NCI-H1048 (cell line): ENCODE results near the gene C3AR1.
"Not testable (repeated sequence)": the region's sequence is repeated elsewhere in the genome, so short reads cannot be mapped to it uniquely, and the experiment has no call there.

Experiments used
- DNase-seq: peaks from one replicate; lab custom pipeline; 2025; lab: John Stamatoyannopoulos, UW

Gene C3AR1

GRCh38 chr12:8028267-8028666, 37.9 kb downstream of the C3AR1 start:
- no peak for DNase-seq

GRCh38 chr12:8027856-8028255, 38.3 kb downstream of the C3AR1 start:
- DNase-seq = no peak

- DNase-seq = peak; percentile 91
Measured at GRCh38 chr12:8026291-8026900, 39.8 kb downstream of the C3AR1 start.

- no peak for DNase-seq
Measured at GRCh38 chr12:8018666-8019581, 47.2 kb downstream of the C3AR1 start.

GRCh38 chr12:8018213-8018612, 47.9 kb downstream of the C3AR1 start:
- DNase-seq = not testable (repeated sequence)

- DNase-seq = no peak
Measured at GRCh38 chr12:8014836-8015235, 51.3 kb downstream of the C3AR1 start.

GRCh38 chr12:8012651-8013309, 53.4 kb downstream of the C3AR1 start:
- DNase-seq = no peak

- DNase-seq = no peak
Measured at GRCh38 chr12:8011331-8011730, 54.8 kb downstream of the C3AR1 start.
